NCI-H1092 (cell line): ENCODE data around the gene FIG4.

Experiments used
- DNase-seq: peaks from one replicate; lab custom pipeline; 2025; lab: John Stamatoyannopoulos, UW

The FIG4 gene

GRCh38 chr6:109690737-109691621 lies at the start of gene FIG4, which contains the start of gene AK9:
Gene FIG4 (plus strand): TSS chr6:109691296. CDS start chr6:109691436, 140 bp downstream.
Gene AK9 (minus strand): TSS chr6:109691202. CDS start chr6:109675745, 15,457 bp downstream.
- DNase-seq, result peak; percentile 91

GRCh38 chr6:109644131-109644530 lies 47.0 kb upstream of the FIG4 start:
- no peak for DNase-seq

GRCh38 chr6:109653264-109653663 lies 37.8 kb upstream of the FIG4 start:
- DNase-seq, result no peak

- DNase-seq, result no peak
Measured at GRCh38 chr6:109655761-109656262, 35.3 kb upstream of the FIG4 start.

GRCh38 chr6:109660526-109661320 lies 30.4 kb upstream of the FIG4 start:
- DNase-seq, result no peak

GRCh38 chr6:109662192-109662591 lies 28.9 kb upstream of the FIG4 start:
- no peak for DNase-seq

- no peak for DNase-seq
Measured at GRCh38 chr6:109669811-109670210, 21.3 kb upstream of the FIG4 start.

- DNase-seq, result no peak
Measured at GRCh38 chr6:109671733-109672132, 19.4 kb upstream of the FIG4 start.

GRCh38 chr6:109672175-109672574 lies 18.9 kb upstream of the FIG4 start:
- DNase-seq, result no peak

GRCh38 chr6:109672839-109673238 lies 18.3 kb upstream of the FIG4 start:
- DNase-seq, result no peak

- DNase-seq, result no peak
Measured at GRCh38 chr6:109676724-109677123, 14.4 kb upstream of the FIG4 start.

- no peak for DNase-seq
Measured at GRCh38 chr6:109678240-109678639, 12.9 kb upstream of the FIG4 start.

- DNase-seq, result peak; percentile 27
Measured at GRCh38 chr6:109678661-109679505, 12.2 kb upstream of the FIG4 start.

- DNase-seq, result no peak
Measured at GRCh38 chr6:109686566-109687265, 4.4 kb upstream of the FIG4 start.

- no peak for DNase-seq
Measured at GRCh38 chr6:109687271-109687761, 3.8 kb upstream of the FIG4 start.

- peak; percentile 60 for DNase-seq
Measured at GRCh38 chr6:109690373-109690736, 741 bp upstream of the FIG4 start.

GRCh38 chr6:109693111-109693510 lies 2.0 kb downstream of the FIG4 start:
- no peak for DNase-seq

GRCh38 chr6:109695468-109695867 lies 4.4 kb downstream of the FIG4 start:
- DNase-seq, result no peak

- no peak for DNase-seq
Measured at GRCh38 chr6:109696355-109696754, 5.3 kb downstream of the FIG4 start.

GRCh38 chr6:109701221-109701620 lies 10.1 kb downstream of the FIG4 start:
- no peak for DNase-seq

GRCh38 chr6:109701774-109702173 lies 10.7 kb downstream of the FIG4 start:
- DNase-seq, result no peak
